GM12801 (cell line): ENCODE results near the gene MAPT.

Experiments used
- TF ChIP-seq, protein P1 (sequence below): IDR thresholded peaks from one replicate; pipeline ENCODE4 v1.5.1; 2011; ENCODE audit warnings: control low read depth; ENCODE audit not compliant: insufficient read length; ENCODE audit errors: extremely low read depth

The MAPT gene

DNA sequence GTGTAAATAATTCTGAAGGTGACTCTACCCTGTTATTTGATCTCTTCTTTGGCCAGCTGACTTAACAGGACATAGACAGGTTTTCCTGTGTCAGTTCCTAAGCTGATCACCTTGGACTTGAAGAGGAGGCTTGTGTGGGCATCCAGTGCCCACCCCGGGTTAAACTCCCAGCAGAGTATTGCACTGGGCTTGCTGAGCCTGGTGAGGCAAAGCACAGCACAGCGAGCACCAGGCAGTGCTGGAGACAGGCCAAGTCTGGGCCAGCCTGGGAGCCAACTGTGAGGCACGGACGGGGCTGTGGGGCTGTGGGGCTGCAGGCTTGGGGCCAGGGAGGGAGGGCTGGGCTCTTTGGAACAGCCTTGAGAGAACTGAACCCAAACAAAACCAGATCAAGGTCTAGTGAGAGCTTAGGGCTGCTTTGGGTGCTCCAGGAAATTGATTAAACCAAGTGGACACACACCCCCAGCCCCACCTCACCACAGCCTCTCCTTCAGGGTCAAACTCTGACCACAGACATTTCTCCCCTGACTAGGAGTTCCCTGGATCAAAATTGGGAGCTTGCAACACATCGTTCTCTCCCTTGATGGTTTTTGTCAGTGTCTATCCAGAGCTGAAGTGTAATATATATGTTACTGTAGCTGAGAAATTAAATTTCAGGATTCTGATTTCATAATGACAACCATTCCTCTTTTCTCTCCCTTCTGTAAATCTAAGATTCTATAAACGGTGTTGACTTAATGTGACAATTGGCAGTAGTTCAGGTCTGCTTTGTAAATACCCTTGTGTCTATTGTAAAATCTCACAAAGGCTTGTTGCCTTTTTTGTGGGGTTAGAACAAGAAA lies 109.8 kb downstream of the MAPT start:
- TF ChIP-seq, protein P1, sequence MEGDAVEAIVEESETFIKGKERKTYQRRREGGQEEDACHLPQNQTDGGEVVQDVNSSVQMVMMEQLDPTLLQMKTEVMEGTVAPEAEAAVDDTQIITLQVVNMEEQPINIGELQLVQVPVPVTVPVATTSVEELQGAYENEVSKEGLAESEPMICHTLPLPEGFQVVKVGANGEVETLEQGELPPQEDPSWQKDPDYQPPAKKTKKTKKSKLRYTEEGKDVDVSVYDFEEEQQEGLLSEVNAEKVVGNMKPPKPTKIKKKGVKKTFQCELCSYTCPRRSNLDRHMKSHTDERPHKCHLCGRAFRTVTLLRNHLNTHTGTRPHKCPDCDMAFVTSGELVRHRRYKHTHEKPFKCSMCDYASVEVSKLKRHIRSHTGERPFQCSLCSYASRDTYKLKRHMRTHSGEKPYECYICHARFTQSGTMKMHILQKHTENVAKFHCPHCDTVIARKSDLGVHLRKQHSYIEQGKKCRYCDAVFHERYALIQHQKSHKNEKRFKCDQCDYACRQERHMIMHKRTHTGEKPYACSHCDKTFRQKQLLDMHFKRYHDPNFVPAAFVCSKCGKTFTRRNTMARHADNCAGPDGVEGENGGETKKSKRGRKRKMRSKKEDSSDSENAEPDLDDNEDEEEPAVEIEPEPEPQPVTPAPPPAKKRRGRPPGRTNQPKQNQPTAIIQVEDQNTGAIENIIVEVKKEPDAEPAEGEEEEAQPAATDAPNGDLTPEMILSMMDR = no peak

DNA sequence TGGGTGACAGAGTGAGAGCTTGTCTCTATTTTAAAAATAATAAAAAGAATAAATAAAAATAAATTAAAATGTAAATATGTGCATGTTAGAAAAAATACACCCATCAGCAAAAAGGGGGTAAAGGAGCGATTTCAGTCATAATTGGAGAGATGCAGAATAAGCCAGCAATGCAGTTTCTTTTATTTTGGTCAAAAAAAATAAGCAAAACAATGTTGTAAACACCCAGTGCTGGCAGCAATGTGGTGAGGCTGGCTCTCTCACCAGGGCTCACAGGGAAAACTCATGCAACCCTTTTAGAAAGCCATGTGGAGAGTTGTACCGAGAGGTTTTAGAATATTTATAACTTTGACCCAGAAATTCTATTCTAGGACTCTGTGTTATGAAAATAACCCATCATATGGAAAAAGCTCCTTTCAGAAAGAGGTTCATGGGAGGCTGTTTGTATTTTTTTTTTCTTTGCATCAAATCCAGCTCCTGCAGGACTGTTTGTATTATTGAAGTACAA lies 113.2 kb downstream of the MAPT start:
- TF ChIP-seq, protein P1 = no peak

DNA sequence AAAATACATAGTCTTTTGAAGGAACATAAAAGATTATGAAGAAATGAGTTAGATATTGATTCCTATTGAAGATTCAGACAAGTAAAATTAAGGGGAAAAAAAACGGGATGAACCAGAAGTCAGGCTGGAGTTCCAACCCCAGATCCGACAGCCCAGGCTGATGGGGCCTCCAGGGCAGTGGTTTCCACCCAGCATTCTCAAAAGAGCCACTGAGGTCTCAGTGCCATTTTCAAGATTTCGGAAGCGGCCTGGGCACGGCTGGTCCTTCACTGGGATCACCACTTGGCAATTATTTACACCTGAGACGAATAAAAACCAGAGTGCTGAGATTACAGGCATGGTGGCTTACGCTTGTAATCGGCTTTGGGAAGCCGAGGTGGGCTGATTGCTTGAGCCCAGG lies 114.2 kb downstream of the MAPT start:
- TF ChIP-seq, protein P1 = no peak

DNA sequence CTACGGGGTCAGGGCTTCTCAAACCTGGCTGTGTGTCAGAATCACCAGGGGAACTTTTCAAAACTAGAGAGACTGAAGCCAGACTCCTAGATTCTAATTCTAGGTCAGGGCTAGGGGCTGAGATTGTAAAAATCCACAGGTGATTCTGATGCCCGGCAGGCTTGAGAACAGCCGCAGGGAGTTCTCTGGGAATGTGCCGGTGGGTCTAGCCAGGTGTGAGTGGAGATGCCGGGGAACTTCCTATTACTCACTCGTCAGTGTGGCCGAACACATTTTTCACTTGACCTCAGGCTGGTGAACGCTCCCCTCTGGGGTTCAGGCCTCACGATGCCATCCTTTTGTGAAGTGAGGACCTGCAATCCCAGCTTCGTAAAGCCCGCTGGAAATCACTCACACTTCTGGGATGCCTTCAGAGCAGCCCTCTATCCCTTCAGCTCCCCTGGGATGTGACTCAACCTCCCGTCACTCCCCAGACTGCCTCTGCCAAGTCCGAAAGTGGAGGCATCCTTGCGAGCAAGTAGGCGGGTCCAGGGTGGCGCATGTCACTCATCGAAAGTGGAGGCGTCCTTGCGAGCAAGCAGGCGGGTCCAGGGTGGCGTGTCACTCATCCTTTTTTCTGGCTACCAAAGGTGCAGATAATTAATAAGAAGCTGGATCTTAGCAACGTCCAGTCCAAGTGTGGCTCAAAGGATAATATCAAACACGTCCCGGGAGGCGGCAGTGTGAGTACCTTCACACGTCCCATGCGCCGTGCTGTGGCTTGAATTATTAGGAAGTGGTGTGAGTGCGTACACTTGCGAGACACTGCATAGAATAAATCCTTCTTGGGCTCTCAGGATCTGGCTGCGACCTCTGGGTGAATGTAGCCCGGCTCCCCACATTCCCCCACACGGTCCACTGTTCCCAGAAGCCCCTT lies 115.6 kb downstream of the MAPT start:
- TF ChIP-seq, protein P1 = no peak

DNA sequence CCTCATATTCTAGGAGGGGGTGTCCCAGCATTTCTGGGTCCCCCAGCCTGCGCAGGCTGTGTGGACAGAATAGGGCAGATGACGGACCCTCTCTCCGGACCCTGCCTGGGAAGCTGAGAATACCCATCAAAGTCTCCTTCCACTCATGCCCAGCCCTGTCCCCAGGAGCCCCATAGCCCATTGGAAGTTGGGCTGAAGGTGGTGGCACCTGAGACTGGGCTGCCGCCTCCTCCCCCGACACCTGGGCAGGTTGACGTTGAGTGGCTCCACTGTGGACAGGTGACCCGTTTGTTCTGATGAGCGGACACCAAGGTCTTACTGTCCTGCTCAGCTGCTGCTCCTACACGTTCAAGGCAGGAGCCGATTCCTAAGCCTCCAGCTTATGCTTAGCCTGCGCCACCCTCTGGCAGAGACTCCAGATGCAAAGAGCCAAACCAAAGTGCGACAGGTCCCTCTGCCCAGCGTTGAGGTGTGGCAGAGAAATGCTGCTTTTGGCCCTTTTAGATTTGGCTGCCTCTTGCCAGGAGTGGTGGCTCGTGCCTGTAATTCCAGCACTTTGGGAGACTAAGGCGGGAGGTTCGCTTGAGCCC lies 116.3 kb downstream of the MAPT start:
- TF ChIP-seq, protein P1 = no peak

DNA sequence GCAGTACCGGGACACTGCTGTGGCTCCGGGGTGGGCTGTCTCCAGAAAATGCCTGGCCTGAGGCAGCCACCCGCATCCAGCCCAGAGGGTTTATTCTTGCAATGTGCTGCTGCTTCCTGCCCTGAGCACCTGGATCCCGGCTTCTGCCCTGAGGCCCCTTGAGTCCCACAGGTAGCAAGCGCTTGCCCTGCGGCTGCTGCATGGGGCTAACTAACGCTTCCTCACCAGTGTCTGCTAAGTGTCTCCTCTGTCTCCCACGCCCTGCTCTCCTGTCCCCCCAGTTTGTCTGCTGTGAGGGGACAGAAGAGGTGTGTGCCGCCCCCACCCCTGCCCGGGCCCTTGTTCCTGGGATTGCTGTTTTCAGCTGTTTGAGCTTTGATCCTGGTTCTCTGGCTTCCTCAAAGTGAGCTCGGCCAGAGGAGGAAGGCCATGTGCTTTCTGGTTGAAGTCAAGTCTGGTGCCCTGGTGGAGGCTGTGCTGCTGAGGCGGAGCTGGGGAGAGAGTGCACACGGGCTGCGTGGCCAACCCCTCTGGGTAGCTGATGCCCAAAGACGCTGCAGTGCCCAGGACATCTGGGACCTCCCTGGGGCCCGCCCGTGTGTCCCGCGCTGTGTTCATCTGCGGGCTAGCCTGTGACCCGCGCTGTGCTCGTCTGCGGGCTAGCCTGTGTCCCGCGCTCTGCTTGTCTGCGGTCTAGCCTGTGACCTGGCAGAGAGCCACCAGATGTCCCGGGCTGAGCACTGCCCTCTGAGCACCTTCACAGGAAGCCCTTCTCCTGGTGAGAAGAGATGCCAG lies 117.6 kb downstream of the MAPT start:
- TF ChIP-seq, protein P1 = no peak
